Measurements from ENCODE around the gene CFAP410. TPM values are rescaled to one million over a fixed set of nuclear protein-coding genes. Genes with fewer than 3 reads are reported as not detected.

Gene CFAP410
- total RNA-seq (10 to 100 TPM in 2 of 4 donors, 1 to 10 TPM in 2; 8.3 to 10.5 (median 9.7) TPM), polyA plus RNA-seq (10 to 100 TPM in 2 of 3 donors, 1 to 10 TPM in 1; 9.9 to 13.7 (median 10.1) TPM)
- long read RNA-seq, donor 1, partial matches to known transcripts: 0 of 3 reads
- long read RNA-seq, donor 1, other reads (novel, unspliced or antisense): 3 of 3 reads
- long read RNA-seq, donor 2, partial matches to known transcripts: 3 of 3 reads
- long read RNA-seq, donor 2, other reads (novel, unspliced or antisense): 0 of 3 reads

DNA sequence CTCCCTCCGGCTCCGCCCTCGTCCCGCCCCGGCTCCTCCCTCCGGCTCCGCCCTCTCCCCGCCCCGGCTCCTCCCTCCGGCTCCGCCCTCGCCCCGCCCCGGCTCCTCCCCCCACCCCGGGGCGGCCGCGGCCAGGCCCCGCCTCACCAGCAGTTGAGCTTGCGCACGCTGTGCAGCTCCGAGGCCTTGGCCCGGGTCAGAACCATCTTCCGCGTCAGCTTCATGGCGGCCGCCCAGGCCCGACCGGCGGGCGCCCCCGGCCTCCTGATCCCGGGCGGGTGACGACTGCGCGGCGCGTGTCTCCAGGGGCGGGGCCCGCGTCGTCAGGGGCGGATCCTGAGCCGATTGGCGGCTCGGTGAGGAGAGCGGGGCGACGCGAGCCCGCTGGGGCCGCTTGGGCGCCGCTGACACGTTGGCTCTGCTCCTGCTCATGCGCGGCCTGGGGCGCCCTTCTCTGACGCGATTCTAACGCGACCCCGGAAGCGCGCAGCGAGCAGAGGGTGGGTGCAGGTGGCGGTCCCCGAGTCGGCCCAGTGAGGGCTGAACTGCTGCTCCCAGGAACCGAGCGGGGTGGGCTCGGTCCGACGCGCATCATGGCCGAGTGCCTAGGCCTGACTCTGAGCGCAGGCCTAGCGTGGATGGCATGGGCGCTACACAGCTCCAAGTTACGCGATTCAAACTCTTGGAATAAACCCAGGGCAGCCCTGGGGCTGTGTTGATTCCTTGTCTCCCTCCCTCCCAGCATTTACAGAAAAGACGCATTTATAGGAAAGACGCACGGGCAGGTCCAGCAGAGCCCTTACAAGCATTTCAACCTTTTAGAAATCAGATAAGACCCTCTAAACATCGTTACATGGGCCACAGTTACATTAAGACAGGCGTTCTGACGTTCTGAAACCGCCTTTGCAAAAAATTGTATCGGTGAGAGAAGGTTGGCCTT is at the start of gene CFAP410:
Gene CFAP410 (minus strand): TSS at position 420 of the 940 bp plus-strand sequence. CDS start 196 bp downstream, at position 224.
- H3K36me3 ChIP-seq (ENCODE audit: insufficient read depth in 1 of 2, low read depth in 1 of 2): peaks cover 0 to 17% of the 10 kb centered on the region in 2 donors
- H3K4me1 ChIP-seq: peaks cover 14% of the 10 kb centered on the region
- peak within 1 kb of the TSS; percentile 98 for H3K27ac ChIP-seq
- ATAC-seq: peak; percentile 93 to 96 (median 95)
- H3K4me3 ChIP-seq: peak within 1 kb of the TSS; percentile 99
- no peaks in the 10 kb centered on the region for H3K27me3 ChIP-seq (ENCODE audit: insufficient read depth in 3 of 3, low read length in 2 of 3)
- DNase-seq: peak; percentile 96 to 98
- 1% methylated on average over 58 to 89 of the region's 90 CpGs for WGBS, 3 donors
- no peaks in the 10 kb centered on the region for H3K9me3 ChIP-seq
- intact Hi-C loops (cut with DNase I): loop anchor here (5.0 to 10.0 kb wide), 5 partner anchors 37 to 1646 kb away; partner anchors contain the start of genes COL6A1 (in 1 of the 2), PFKL (in 1 of the 2), PKNOX1 (in 1 of the 2) and SUMO3 (in 1 of the 2)
- TF ChIP-seq, protein P1, sequence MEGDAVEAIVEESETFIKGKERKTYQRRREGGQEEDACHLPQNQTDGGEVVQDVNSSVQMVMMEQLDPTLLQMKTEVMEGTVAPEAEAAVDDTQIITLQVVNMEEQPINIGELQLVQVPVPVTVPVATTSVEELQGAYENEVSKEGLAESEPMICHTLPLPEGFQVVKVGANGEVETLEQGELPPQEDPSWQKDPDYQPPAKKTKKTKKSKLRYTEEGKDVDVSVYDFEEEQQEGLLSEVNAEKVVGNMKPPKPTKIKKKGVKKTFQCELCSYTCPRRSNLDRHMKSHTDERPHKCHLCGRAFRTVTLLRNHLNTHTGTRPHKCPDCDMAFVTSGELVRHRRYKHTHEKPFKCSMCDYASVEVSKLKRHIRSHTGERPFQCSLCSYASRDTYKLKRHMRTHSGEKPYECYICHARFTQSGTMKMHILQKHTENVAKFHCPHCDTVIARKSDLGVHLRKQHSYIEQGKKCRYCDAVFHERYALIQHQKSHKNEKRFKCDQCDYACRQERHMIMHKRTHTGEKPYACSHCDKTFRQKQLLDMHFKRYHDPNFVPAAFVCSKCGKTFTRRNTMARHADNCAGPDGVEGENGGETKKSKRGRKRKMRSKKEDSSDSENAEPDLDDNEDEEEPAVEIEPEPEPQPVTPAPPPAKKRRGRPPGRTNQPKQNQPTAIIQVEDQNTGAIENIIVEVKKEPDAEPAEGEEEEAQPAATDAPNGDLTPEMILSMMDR (IDR thresholded peaks at IDR 0.05): no peak

DNA sequence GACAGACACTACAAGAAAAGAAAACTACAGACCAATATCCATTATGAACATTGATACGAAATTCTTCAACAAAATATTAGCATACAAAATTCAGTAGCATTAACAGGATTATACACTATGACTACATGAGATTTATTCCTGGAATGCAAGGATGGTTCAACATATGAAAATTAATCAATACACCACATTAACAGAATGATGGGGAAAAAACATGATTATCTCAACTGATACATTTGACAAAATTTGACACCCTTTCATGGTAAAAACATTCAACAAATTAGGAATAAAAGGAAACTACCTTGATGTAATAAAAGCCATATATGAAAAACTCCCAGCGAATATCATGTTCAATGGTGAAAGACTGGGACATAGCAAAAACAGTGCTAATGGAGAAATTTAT is 45.8 kb upstream of the CFAP410 start:
- intact Hi-C loops (cut with DNase I): loop anchor here in 1 of 2 donors (10.0 kb wide), 1 partner anchor 60 kb away; no protein-coding TSS in a partner anchor
- Histone ChIP-seq H3K36me3 (ENCODE audit: insufficient read depth in 1 of 2, low read depth in 1 of 2) (no peaks in the 10 kb centered on the region), H3K27me3 (ENCODE audit: insufficient read depth in 3 of 3, low read length in 2 of 3) (peaks cover 0 to 12% (median 6%) of the 10 kb centered on the region in 3 donors), H3K4me1 (no peaks in the 10 kb centered on the region), H3K9me3 (peaks cover 28% of the 10 kb centered on the region), H3K4me3 (no peak overlapping the region), H3K27ac (no peak overlapping the region)
- TF ChIP-seq, protein P1 (IDR thresholded peaks at IDR 0.05): no peak
- DNase-seq (no peak), ATAC-seq (no peak)
- 66 to 69% (median 66%) methylated on average over 2 of the region's 2 CpGs for WGBS, 3 donors

DNA sequence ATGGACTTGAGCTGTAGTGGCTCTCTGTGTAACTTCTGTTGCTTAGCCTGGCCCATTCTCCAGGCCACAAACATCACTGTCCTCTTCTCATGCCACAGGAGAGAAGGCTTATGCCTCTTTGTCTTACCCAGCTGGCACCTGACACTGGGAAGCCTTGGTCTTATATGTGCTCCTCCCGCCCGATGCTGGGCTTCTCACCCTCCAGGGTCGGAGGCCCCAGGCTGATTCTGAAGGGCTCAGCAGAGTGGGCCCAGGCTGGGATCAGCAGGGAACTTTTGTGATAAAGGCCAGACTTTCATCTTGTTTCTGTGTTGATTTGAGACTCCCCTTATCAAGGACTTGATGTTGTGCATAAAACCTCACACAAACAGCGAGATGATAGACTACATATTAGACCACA is 44.0 kb upstream of the CFAP410 start:
- Histone ChIP-seq H3K36me3 (ENCODE audit: insufficient read depth in 1 of 2, low read depth in 1 of 2) (no peaks in the 10 kb centered on the region), H3K27ac (no peak overlapping the region), H3K4me3 (no peak overlapping the region), H3K27me3 (ENCODE audit: insufficient read depth in 3 of 3, low read length in 2 of 3) (peaks cover 0 to 27% (median 11%) of the 10 kb centered on the region in 3 donors), H3K9me3 (peaks cover 28% of the 10 kb centered on the region), H3K4me1 (no peaks in the 10 kb centered on the region)
- intact Hi-C loops (cut with DNase I): loop anchor here in 1 of 2 donors (10.0 kb wide), 1 partner anchor 58 kb away; no protein-coding TSS in a partner anchor
- TF ChIP-seq, protein P1 (IDR thresholded peaks at IDR 0.05): no peak
- 74 to 84% (median 76%) methylated on average over 4 of the region's 4 CpGs for WGBS, 3 donors
- DNase-seq (no peak), ATAC-seq (no peak)

DNA sequence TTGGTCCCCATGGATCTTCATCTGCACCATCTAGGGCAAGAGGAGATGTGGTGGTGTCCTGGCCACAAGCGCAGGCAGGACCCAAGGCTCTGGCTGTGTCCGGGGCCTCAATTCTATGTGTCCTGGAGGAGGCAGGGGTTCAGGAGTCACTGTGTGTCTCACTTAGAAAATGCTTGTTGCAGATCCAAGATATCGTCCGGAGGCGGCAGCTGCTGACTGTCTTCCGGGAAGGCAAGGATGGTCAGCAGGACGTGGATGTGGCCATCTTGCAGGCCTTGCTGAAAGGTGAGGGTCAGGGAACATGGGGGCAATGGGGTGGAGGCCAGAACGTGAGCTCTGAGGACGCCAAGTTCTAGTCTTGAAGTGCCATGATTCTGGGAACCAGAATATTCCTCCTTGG is 43.3 kb upstream of the CFAP410 start:
- no peaks in the 10 kb centered on the region for H3K4me1 ChIP-seq
- H3K9me3 ChIP-seq: peaks cover 28% of the 10 kb centered on the region
- ATAC-seq (no peak), DNase-seq (no peak)
- no peak overlapping the region for H3K27ac ChIP-seq
- no peak overlapping the region for H3K4me3 ChIP-seq
- peaks cover 0 to 27% (median 11%) of the 10 kb centered on the region in 3 donors for H3K27me3 ChIP-seq (ENCODE audit: insufficient read depth in 3 of 3, low read length in 2 of 3)
- WGBS, 3 donors: 82 to 84% (median 83%) methylated on average over 9 of the region's 9 CpGs
- intact Hi-C loops (cut with DNase I): loop anchor here in 1 of 2 donors (10.0 kb wide), 1 partner anchor 58 kb away; no protein-coding TSS in a partner anchor
- TF ChIP-seq, protein P1 (IDR thresholded peaks at IDR 0.05): no peak
- no peaks in the 10 kb centered on the region for H3K36me3 ChIP-seq (ENCODE audit: insufficient read depth in 1 of 2, low read depth in 1 of 2)

All from psoas muscle (tissue), 8 donors.